GM12878 (cell line): ENCODE measurements around the gene CACFD1. TPM values are rescaled to one million over a fixed set of nuclear protein-coding genes. Genes with fewer than 3 reads are reported as not detected.

Experiments used
- BCLAF1 ChIP-seq: fragments of 450-650 bp; IDR thresholded peaks from 2 replicates; pipeline ENCODE4 v1.6.1; 2017; ENCODE audit warnings: antibody characterized with exemption, mild to moderate bottlenecking, moderate library complexity
- BHLHE40 ChIP-seq, 2 experiments: fragments of 450-650 bp in 1 of 2; IDR thresholded peaks; 2 replicates each; pipeline ENCODE4 v1.6.1; 2011 to 2017; ENCODE audit warnings: low read depth in 2 of 2, borderline replicate concordance in 1 of 2, improper control_type of control experiment in 1 of 2, low read length in 1 of 2, mild to moderate bottlenecking in 1 of 2
- E4F1 ChIP-seq: fragments of 450-650 bp; IDR thresholded peaks from 2 replicates; pipeline ENCODE4 v1.6.1; 2018; ENCODE audit warnings: borderline replicate concordance, mild to moderate bottlenecking; ENCODE audit not compliant: partially characterized antibody
- IKZF1 ChIP-seq: fragments of 450-650 bp; conservative IDR thresholded peaks from 2 replicates; pipeline ENCODE4 v1.6.1; 2017; ENCODE audit warnings: antibody characterized with exemption, mild to moderate bottlenecking
- IRF5 ChIP-seq: fragments of 450-650 bp; IDR thresholded peaks from 2 replicates; pipeline ENCODE4 v1.6.1; 2017; ENCODE audit warnings: borderline replicate concordance
- RAD21 ChIP-seq: IDR thresholded peaks from 2 replicates; pipeline ENCODE4 v1.6.1; 2011; ENCODE audit warnings: mild to moderate bottlenecking, low read depth, low read length, moderate library complexity; ENCODE audit not compliant: insufficient read depth
- SREBF2 ChIP-seq: IDR thresholded peaks from 2 replicates; pipeline ENCODE4 v1.6.1; 2012; ENCODE audit warnings: mild to moderate bottlenecking, low read length
- STAT1 ChIP-seq: fragments of 450-650 bp; conservative IDR thresholded peaks from 2 replicates; pipeline ENCODE4 v1.6.1; 2014; ENCODE audit warnings: antibody characterized with exemption, mild to moderate bottlenecking
- TAF1 ChIP-seq: IDR thresholded peaks from 2 replicates; pipeline ENCODE4 v1.6.1; 2011; ENCODE audit warnings: mild to moderate bottlenecking, low read depth, low read length, borderline replicate concordance
- TARDBP ChIP-seq: IDR thresholded peaks from 2 replicates; pipeline ENCODE4 v1.6.1; 2016; ENCODE audit warnings: borderline replicate concordance
- TCF3 ChIP-seq: IDR thresholded peaks from 2 replicates; pipeline ENCODE4 v1.6.1; 2012; ENCODE audit warnings: low read depth, mild to moderate bottlenecking, low read length, borderline replicate concordance; ENCODE audit not compliant: insufficient read depth
- USF1 ChIP-seq: IDR thresholded peaks from 2 replicates; pipeline ENCODE4 v1.6.1; 2011; ENCODE audit warnings: borderline replicate concordance, low read depth, mild to moderate bottlenecking, moderate library complexity, mixed read lengths, low read length; ENCODE audit not compliant: insufficient read depth; ENCODE audit errors: extremely low read length
- USF2 ChIP-seq: IDR thresholded peaks from 2 replicates; pipeline ENCODE4 v1.6.1; 2011; ENCODE audit warnings: low read depth, low read length, improper control_type of control experiment, borderline replicate concordance
- YY1 ChIP-seq: IDR thresholded peaks from 2 replicates; pipeline ENCODE4 v1.6.1; 2011; ENCODE audit warnings: low read depth, mild to moderate bottlenecking, low read length
- ZBTB33 ChIP-seq: fragments of 450-650 bp; IDR thresholded peaks from 2 replicates; pipeline ENCODE4 v1.6.1; 2017; ENCODE audit warnings: mild to moderate bottlenecking
- polyA plus RNA-seq, 11 experiments: library from polyadenylated mRNA; depleted of rRNA in 4 of 11; unstranded in 6 of 11; stranded (reverse) in 5 of 11; fragments of >200 nt; fragmentation: Nextera tagmentation in 4 of 11; fragmentation: Illumina TruSeq in 1 of 11; extraction: Ambion mirVana in 4 of 11; extraction: Trizol in 1 of 11; gene quantifications; 1 replicate in 1 of 11; 2 replicates in 10 of 11; pipeline versions ENCODE4 v1.2.1 to v1.2.3, GENCODE V29; 2011 to 2016; ENCODE audit warnings: inconsistent platforms in 2 of 11, missing spikeins in 2 of 11, low read depth in 1 of 11
- total RNA-seq, 4 experiments: library from RNA; depleted of rRNA in 3 of 4; stranded (reverse); fragments of >200 nt in 3 of 4; fragmentation: Illumina TruSeq in 1 of 4; extraction: Trizol in 1 of 4; gene quantifications; 2 replicates each; pipeline versions ENCODE4 v1.2.1 to v1.2.3, GENCODE V29; 2013 to 2021
- TF ChIP-seq, protein P1 (sequence below): fragments of 450-650 bp; IDR thresholded peaks from 2 replicates; pipeline ENCODE4 v1.6.1; 2017; ENCODE audit warnings: mild to moderate bottlenecking, low read depth, inconsistent platforms; ENCODE audit not compliant: poor library complexity, severe bottlenecking

The CACFD1 gene
- total and polyA plus RNA-seq, 10 of the 15 experiments (the other 5 are each of a cell fraction or from before 2014, with no cell fraction given), result 0.09 to 5.8 (median 1.4) TPM; not detected in 1

GRCh38 chr9:133428617-133429101 is 31.1 kb upstream of the CACFD1 start (continued):
- TF ChIP-seq TAF1 (no peak), IRF5 (no peak), BHLHE40 (IDR thresholded peaks at IDR 0.05; ENCODE audit: borderline replicate concordance in 1 of 2, low read depth in 2 of 2, low read length in 1 of 2) (peak in 1 of 2 experiments; percentile 76; a peak in 2 of 4 replicates), STAT1 (no peak), E4F1 (no peak), TARDBP (no peak), SREBF2 (no peak), IKZF1 (0 out of 2 replicates have a peak, but pooled peaks have one; percentile 27), USF1 (peak; percentile 33), RAD21 (no peak), USF2 (no peak), BCLAF1 (no peak), TCF3 (0 out of 2 replicates have a peak, but pooled peaks have one; percentile 12), YY1 (no peak), ZBTB33 (no peak)
- TF ChIP-seq, protein P1, sequence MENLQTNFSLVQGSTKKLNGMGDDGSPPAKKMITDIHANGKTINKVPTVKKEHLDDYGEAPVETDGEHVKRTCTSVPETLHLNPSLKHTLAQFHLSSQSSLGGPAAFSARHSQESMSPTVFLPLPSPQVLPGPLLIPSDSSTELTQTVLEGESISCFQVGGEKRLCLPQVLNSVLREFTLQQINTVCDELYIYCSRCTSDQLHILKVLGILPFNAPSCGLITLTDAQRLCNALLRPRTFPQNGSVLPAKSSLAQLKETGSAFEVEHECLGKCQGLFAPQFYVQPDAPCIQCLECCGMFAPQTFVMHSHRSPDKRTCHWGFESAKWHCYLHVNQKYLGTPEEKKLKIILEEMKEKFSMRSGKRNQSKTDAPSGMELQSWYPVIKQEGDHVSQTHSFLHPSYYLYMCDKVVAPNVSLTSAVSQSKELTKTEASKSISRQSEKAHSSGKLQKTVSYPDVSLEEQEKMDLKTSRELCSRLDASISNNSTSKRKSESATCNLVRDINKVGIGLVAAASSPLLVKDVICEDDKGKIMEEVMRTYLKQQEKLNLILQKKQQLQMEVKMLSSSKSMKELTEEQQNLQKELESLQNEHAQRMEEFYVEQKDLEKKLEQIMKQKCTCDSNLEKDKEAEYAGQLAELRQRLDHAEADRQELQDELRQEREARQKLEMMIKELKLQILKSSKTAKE, result no peak
